ENCODE measurements around the gene SAG. TPM values are rescaled to one million over a fixed set of nuclear protein-coding genes. Genes with fewer than 3 reads are reported as not detected.

The SAG gene
- total and polyA plus RNA-seq, 9 of the 15 experiments (the other 6 are each of a cell fraction or from before 2014, with no cell fraction given): 0.04 to 0.64 (median 0.31) TPM; not detected in 5

DNA sequence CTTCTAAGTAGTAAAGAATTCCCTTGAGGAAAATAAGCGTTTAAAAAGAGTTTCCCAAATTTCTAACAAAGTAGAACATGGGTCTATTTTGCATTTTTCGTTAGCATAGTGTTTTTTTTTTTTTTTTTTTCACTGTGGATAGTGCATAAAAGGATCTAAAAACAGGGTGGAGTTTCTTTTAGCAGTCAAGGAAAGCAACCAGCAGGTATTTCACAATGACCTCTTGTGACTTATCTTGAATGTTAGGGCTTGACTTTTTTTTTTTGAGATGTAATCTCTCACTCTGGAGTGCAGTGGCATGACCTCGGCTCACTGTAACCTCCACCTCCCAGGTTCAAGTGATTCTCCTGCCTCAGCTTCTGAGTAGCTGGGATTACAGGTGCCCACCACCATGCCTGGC, 31.8 kb downstream of the SAG start:
- Histone ChIP-seq H3K9me3 (replicated peaks; ENCODE audit: control insufficient read depth, insufficient read depth, low read depth, low read length) (no peaks in the 10 kb centered on the region; the same call in 1 of the 2 replicates), H3K27me3 (ENCODE audit: control insufficient read depth in 2 of 2, insufficient read depth in 2 of 2, low read length in 2 of 2) (0 out of 5 replicates have a peak, but pooled peaks cover 0 to 5% of the 10 kb centered on the region in 2 experiments), H3K9me1 (ENCODE audit: control insufficient read depth, insufficient read depth, low read length) (no peaks in the 10 kb centered on the region), H3K4me1 (replicated peaks in 1 of 2; ENCODE audit: control insufficient read depth in 2 of 2, insufficient read depth in 2 of 2, low read length in 2 of 2) (peaks cover 0 to 6% of the 10 kb centered on the region in 2 experiments; a peak in 4 of 5 replicates), H3K9ac (ENCODE audit: insufficient read depth in 1 of 2, low read depth in 2 of 2, low read length in 2 of 2) (no peak overlapping the region), H3K36me3 (ENCODE audit: control insufficient read depth, insufficient read depth, low read length) (no peaks in the 10 kb centered on the region), H3K4me3 (no peak overlapping the region), H3K4me2 (ENCODE audit: insufficient read depth, low read length) (no peak overlapping the region), H2AFZ (ENCODE audit: low read depth, low read length) (no peak overlapping the region), H4K20me1 (replicated peaks; ENCODE audit: control insufficient read depth, insufficient read depth, low read length) (no peaks in the 10 kb centered on the region), H3K27ac (ENCODE audit: extremely low read depth, low read depth, low read length) (no peak overlapping the region), H3K79me2 (ENCODE audit: control insufficient read depth, insufficient read depth, low read length) (no peaks in the 10 kb centered on the region)
- intact Hi-C loops (cut with micrococcal nuclease): no loop called here
- ChIA-PET CTCF (ENCODE audit: low intra/inter-chr PET ratio) (no interaction called here), POLR2A (no interaction called here)
- in situ Hi-C loops (cut with MboI): no loop called here
- 0% methylated on average over 2 of the region's 3 CpGs for WGBS (ENCODE audit: insufficient coverage, low coverage, missing lambda C conversion rate)
- BruUV-seq (replicated peaks): no TSS peak
- FAIRE-seq: no peak
- no peak for ATAC-seq
- no peak for DNase-seq (ENCODE audit: extremely low read depth in 1 of 4, low spot score in 3 of 4)
- no peak for TF ChIP-seq MCM3 (IDR thresholded peaks at IDR 0.05)
- TF ChIP-seq, protein P1, sequence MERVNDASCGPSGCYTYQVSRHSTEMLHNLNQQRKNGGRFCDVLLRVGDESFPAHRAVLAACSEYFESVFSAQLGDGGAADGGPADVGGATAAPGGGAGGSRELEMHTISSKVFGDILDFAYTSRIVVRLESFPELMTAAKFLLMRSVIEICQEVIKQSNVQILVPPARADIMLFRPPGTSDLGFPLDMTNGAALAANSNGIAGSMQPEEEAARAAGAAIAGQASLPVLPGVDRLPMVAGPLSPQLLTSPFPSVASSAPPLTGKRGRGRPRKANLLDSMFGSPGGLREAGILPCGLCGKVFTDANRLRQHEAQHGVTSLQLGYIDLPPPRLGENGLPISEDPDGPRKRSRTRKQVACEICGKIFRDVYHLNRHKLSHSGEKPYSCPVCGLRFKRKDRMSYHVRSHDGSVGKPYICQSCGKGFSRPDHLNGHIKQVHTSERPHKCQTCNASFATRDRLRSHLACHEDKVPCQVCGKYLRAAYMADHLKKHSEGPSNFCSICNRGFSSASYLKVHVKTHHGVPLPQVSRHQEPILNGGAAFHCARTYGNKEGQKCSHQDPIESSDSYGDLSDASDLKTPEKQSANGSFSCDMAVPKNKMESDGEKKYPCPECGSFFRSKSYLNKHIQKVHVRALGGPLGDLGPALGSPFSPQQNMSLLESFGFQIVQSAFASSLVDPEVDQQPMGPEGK (CRISPR knock-in tag; IDR thresholded peaks at IDR 0.05; ENCODE audit: borderline replicate concordance): no peak
- no peak for TF ChIP-seq PHB2 (IDR thresholded peaks at IDR 0.05; ENCODE audit: low read depth)
- TF ChIP-seq KLF13 (tag; IDR thresholded peaks at IDR 0.05; ENCODE audit: borderline replicate concordance, low read depth): no peak
- TF ChIP-seq CEBPB (tag; IDR thresholded peaks at IDR 0.05): peak; percentile 69
- TF ChIP-seq BMI1 (IDR thresholded peaks at IDR 0.05; ENCODE audit: low read length): no peak
- TF ChIP-seq ARID1B (IDR thresholded peaks at IDR 0.05): no peak
- TF ChIP-seq MIER1 (IDR thresholded peaks at IDR 0.05; ENCODE audit: low read depth): no peak
- TF ChIP-seq CBX2 (IDR thresholded peaks at IDR 0.05; ENCODE audit: insufficient read depth, low read length, poor library complexity, severe bottlenecking): no peak
- TF ChIP-seq, protein P2, sequence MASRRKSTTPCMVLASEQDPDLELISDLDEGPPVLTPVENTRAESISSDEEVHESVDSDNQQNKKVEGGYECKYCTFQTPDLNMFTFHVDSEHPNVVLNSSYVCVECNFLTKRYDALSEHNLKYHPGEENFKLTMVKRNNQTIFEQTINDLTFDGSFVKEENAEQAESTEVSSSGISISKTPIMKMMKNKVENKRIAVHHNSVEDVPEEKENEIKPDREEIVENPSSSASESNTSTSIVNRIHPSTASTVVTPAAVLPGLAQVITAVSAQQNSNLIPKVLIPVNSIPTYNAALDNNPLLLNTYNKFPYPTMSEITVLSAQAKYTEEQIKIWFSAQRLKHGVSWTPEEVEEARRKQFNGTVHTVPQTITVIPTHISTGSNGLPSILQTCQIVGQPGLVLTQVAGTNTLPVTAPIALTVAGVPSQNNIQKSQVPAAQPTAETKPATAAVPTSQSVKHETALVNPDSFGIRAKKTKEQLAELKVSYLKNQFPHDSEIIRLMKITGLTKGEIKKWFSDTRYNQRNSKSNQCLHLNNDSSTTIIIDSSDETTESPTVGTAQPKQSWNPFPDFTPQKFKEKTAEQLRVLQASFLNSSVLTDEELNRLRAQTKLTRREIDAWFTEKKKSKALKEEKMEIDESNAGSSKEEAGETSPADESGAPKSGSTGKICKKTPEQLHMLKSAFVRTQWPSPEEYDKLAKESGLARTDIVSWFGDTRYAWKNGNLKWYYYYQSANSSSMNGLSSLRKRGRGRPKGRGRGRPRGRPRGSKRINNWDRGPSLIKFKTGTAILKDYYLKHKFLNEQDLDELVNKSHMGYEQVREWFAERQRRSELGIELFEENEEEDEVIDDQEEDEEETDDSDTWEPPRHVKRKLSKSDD (conservative IDR thresholded peaks at IDR 0.05; ENCODE audit: low read length): no peak
- TF ChIP-seq NFIC (IDR thresholded peaks at IDR 0.05): no peak
- TF ChIP-seq CEBPG (CRISPR knock-in tag; IDR thresholded peaks at IDR 0.05): no peak
- peak in 1 of 2 experiments; percentile 27; a peak in 1 of 4 replicates for TF ChIP-seq CEBPG (tag; conservative IDR thresholded peaks at IDR 0.05 in 1 of 2, IDR thresholded peaks at IDR 0.05 in 1 of 2)
- TF ChIP-seq ZNF140 (CRISPR knock-in tag; IDR thresholded peaks at IDR 0.05): no peak
- TF ChIP-seq, protein P3, sequence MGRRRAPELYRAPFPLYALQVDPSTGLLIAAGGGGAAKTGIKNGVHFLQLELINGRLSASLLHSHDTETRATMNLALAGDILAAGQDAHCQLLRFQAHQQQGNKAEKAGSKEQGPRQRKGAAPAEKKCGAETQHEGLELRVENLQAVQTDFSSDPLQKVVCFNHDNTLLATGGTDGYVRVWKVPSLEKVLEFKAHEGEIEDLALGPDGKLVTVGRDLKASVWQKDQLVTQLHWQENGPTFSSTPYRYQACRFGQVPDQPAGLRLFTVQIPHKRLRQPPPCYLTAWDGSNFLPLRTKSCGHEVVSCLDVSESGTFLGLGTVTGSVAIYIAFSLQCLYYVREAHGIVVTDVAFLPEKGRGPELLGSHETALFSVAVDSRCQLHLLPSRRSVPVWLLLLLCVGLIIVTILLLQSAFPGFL (CRISPR knock-in tag; IDR thresholded peaks at IDR 0.05): no peak
